ENCODE results near the gene CYP4F22.
A peak's percentile ranks its signal among the peaks of the same experiment; 100 is the strongest.

Gene CYP4F22

GRCh38 chr19:15508035-15508710 is at the start of gene CYP4F22:
CYP4F22 (plus strand) TSS chr19:15508525; CDS start chr19:15525337, 16,812 bp downstream.
- H3K4me3 ChIP-seq (ENCODE audit: low read length) = no peak within 1 kb of the TSS
- DNase-seq (ENCODE audit: low read depth) = no peak
- TF ChIP-seq CTCF (conservative IDR thresholded peaks at IDR 0.05; ENCODE audit: low read length) = no peak

- no peak for DNase-seq (ENCODE audit: low read depth)
- TF ChIP-seq CTCF (conservative IDR thresholded peaks at IDR 0.05; ENCODE audit: low read length) = no peak
- no peak overlapping the region for H3K4me3 ChIP-seq (ENCODE audit: low read length)
These were observed 46.6 kb upstream of the CYP4F22 start for GRCh38 chr19:15461694-15462093.

GRCh38 chr19:15463861-15464371 is 44.4 kb upstream of the CYP4F22 start:
- DNase-seq (ENCODE audit: low read depth) = no peak
- H3K4me3 ChIP-seq (ENCODE audit: low read length) = no peak overlapping the region
- no peak for TF ChIP-seq CTCF (conservative IDR thresholded peaks at IDR 0.05; ENCODE audit: low read length)

- DNase-seq (ENCODE audit: low read depth) = no peak
- TF ChIP-seq CTCF (conservative IDR thresholded peaks at IDR 0.05; ENCODE audit: low read length) = no peak
- no peak within 1 kb of the TSS for H3K4me3 ChIP-seq (ENCODE audit: low read length)
These were observed 43.6 kb upstream of the CYP4F22 start, which contains the start of gene RASAL3 for GRCh38 chr19:15464394-15465385. RASAL3 (minus strand) TSS chr19:15464544; CDS start chr19:15464358, 186 bp downstream.

GRCh38 chr19:15466851-15467733 is 41.2 kb upstream of the CYP4F22 start:
- no peak overlapping the region for H3K4me3 ChIP-seq (ENCODE audit: low read length)
- DNase-seq (ENCODE audit: low read depth) = peak; percentile 28
- TF ChIP-seq CTCF (conservative IDR thresholded peaks at IDR 0.05; ENCODE audit: low read length) = no peak

GRCh38 chr19:15467734-15468214 is 40.6 kb upstream of the CYP4F22 start:
- TF ChIP-seq CTCF (conservative IDR thresholded peaks at IDR 0.05; ENCODE audit: low read length) = no peak
- no peak overlapping the region for H3K4me3 ChIP-seq (ENCODE audit: low read length)
- DNase-seq (ENCODE audit: low read depth) = no peak

All from AG10803 (cell line).